ENCODE data around the gene PDE6H.

Gene PDE6H

GRCh38 chr12:14982991-14983390, 10.1 kb downstream of the PDE6H start:
- Histone ChIP-seq H4K12ac (ENCODE audit: low read depth, low read length) (no peak overlapping the region), H4K91ac (ENCODE audit: low read depth, low read length) (no peak overlapping the region), H3K9ac (ENCODE audit: low read length) (no peak overlapping the region), H3K23ac (ENCODE audit: low read length) (no peak overlapping the region), H2AFZ (ENCODE audit: insufficient read depth, low read length, poor library complexity) (no peak overlapping the region), H2BK120ac (ENCODE audit: insufficient read depth, low read length, poor library complexity) (no peak overlapping the region), H2AK5ac (ENCODE audit: low read length) (no peak overlapping the region), H3K14ac (ENCODE audit: low read length) (no peak overlapping the region), H4K8ac (ENCODE audit: low read depth, low read length) (no peak overlapping the region), H3K4me2 (ENCODE audit: low read length) (no peak overlapping the region), H3K27me3 (ENCODE audit: insufficient read depth, low read length) (no peaks in the 10 kb centered on the region), H3K79me2 (ENCODE audit: control insufficient read depth, insufficient read depth, low read length, poor library complexity) (no peaks in the 10 kb centered on the region), H3K18ac (ENCODE audit: low read length) (no peak overlapping the region), H3K4me1 (ENCODE audit: control insufficient read depth in 1 of 2, insufficient read depth in 2 of 2, low read length in 2 of 2) (no peaks in the 10 kb centered on the region), H2BK5ac (ENCODE audit: low read depth, low read length, poor library complexity) (no peak overlapping the region), H3K4ac (ENCODE audit: low read depth, low read length) (no peak overlapping the region), H3K27ac (ENCODE audit: low read depth, low read length) (no peak overlapping the region), H3K36me3 (ENCODE audit: control insufficient read depth in 1 of 2, insufficient read depth in 2 of 2, low read length in 2 of 2) (no peaks in the 10 kb centered on the region), H3K4me3 (ENCODE audit: low read depth, low read length) (no peak overlapping the region), H3K79me1 (ENCODE audit: low read length) (no peaks in the 10 kb centered on the region), H2BK12ac (ENCODE audit: low read length) (no peak overlapping the region), H3K9me3 (ENCODE audit: insufficient read depth, low read depth, low read length) (no peaks in the 10 kb centered on the region)
- peak in 1 of 2 donors; percentile 39 for DNase-seq
- no CpG with 5 or more reads among the region's 2 CpGs for WGBS (ENCODE audit: extremely low coverage, insufficient coverage, insufficient read length)

- Histone ChIP-seq H3K9me3 (ENCODE audit: insufficient read depth, low read depth, low read length) (no peaks in the 10 kb centered on the region), H2AK5ac (ENCODE audit: low read length) (no peak overlapping the region), H3K14ac (ENCODE audit: low read length) (no peak overlapping the region), H2AFZ (ENCODE audit: insufficient read depth, low read length, poor library complexity) (no peak overlapping the region), H3K27ac (ENCODE audit: low read depth, low read length) (no peak overlapping the region), H4K8ac (ENCODE audit: low read depth, low read length) (no peak overlapping the region), H3K4ac (ENCODE audit: low read depth, low read length) (no peak overlapping the region), H4K12ac (ENCODE audit: low read depth, low read length) (no peak overlapping the region), H3K79me1 (ENCODE audit: low read length) (no peaks in the 10 kb centered on the region), H4K91ac (ENCODE audit: low read depth, low read length) (no peak overlapping the region), H3K18ac (ENCODE audit: low read length) (no peak overlapping the region), H2BK5ac (ENCODE audit: low read depth, low read length, poor library complexity) (no peak overlapping the region), H3K9ac (ENCODE audit: low read length) (no peak overlapping the region), H3K4me3 (ENCODE audit: low read depth, low read length) (no peak overlapping the region), H3K4me2 (ENCODE audit: low read length) (no peak overlapping the region), H3K79me2 (ENCODE audit: control insufficient read depth, insufficient read depth, low read length, poor library complexity) (no peaks in the 10 kb centered on the region), H3K4me1 (ENCODE audit: control insufficient read depth in 1 of 2, insufficient read depth in 2 of 2, low read length in 2 of 2) (no peaks in the 10 kb centered on the region), H3K23ac (ENCODE audit: low read length) (no peak overlapping the region), H2BK120ac (ENCODE audit: insufficient read depth, low read length, poor library complexity) (no peak overlapping the region), H3K36me3 (ENCODE audit: control insufficient read depth in 1 of 2, insufficient read depth in 2 of 2, low read length in 2 of 2) (no peaks in the 10 kb centered on the region), H3K27me3 (ENCODE audit: insufficient read depth, low read length) (no peaks in the 10 kb centered on the region), H2BK12ac (ENCODE audit: low read length) (no peak overlapping the region)
- DNase-seq = no peak
- WGBS (ENCODE audit: extremely low coverage, insufficient coverage, insufficient read length) = no CpG with 5 or more reads among the region's 1 CpG
These were observed 11.2 kb downstream of the PDE6H start for GRCh38 chr12:14984036-14984435.

- no peak overlapping the region for H3K23ac ChIP-seq (ENCODE audit: low read length)
- no peak overlapping the region for H4K91ac ChIP-seq (ENCODE audit: low read depth, low read length)
- no peak overlapping the region for H2BK120ac ChIP-seq (ENCODE audit: insufficient read depth, low read length, poor library complexity)
- H2BK12ac ChIP-seq (ENCODE audit: low read length) = no peak overlapping the region
- H2BK5ac ChIP-seq (ENCODE audit: low read depth, low read length, poor library complexity) = no peak overlapping the region
- H2AK5ac ChIP-seq (ENCODE audit: low read length) = no peak overlapping the region
- no peak overlapping the region for H3K27ac ChIP-seq (ENCODE audit: low read depth, low read length)
- no peak overlapping the region for H2AFZ ChIP-seq (ENCODE audit: insufficient read depth, low read length, poor library complexity)
- no CpG with 5 or more reads among the region's 1 CpG for WGBS (ENCODE audit: extremely low coverage, insufficient coverage, insufficient read length)
- no peak overlapping the region for H3K4me3 ChIP-seq (ENCODE audit: low read depth, low read length)
- no peak overlapping the region for H3K14ac ChIP-seq (ENCODE audit: low read length)
- no peak overlapping the region for H4K8ac ChIP-seq (ENCODE audit: low read depth, low read length)
- no peak overlapping the region for H3K4me2 ChIP-seq (ENCODE audit: low read length)
- H3K4me1 ChIP-seq (ENCODE audit: control insufficient read depth in 1 of 2, insufficient read depth in 2 of 2, low read length in 2 of 2) = no peaks in the 10 kb centered on the region
- H3K9me3 ChIP-seq (ENCODE audit: insufficient read depth, low read depth, low read length) = no peaks in the 10 kb centered on the region
- H3K79me1 ChIP-seq (ENCODE audit: low read length) = no peaks in the 10 kb centered on the region
- no peak overlapping the region for H3K18ac ChIP-seq (ENCODE audit: low read length)
- no peaks in the 10 kb centered on the region for H3K27me3 ChIP-seq (ENCODE audit: insufficient read depth, low read length)
- H3K4ac ChIP-seq (ENCODE audit: low read depth, low read length) = no peak overlapping the region
- no peaks in the 10 kb centered on the region for H3K36me3 ChIP-seq (ENCODE audit: control insufficient read depth in 1 of 2, insufficient read depth in 2 of 2, low read length in 2 of 2)
- H3K79me2 ChIP-seq (ENCODE audit: control insufficient read depth, insufficient read depth, low read length, poor library complexity) = no peaks in the 10 kb centered on the region
- no peak overlapping the region for H4K12ac ChIP-seq (ENCODE audit: low read depth, low read length)
- no peak for DNase-seq
- no peak overlapping the region for H3K9ac ChIP-seq (ENCODE audit: low read length)
These were observed 12.0 kb downstream of the PDE6H start for GRCh38 chr12:14984766-14985285.

GRCh38 chr12:14986449-14986848, 13.6 kb downstream of the PDE6H start:
- no peak for DNase-seq
- no peak overlapping the region for H3K18ac ChIP-seq (ENCODE audit: low read length)
- no peaks in the 10 kb centered on the region for H3K4me1 ChIP-seq (ENCODE audit: control insufficient read depth in 1 of 2, insufficient read depth in 2 of 2, low read length in 2 of 2)
- H3K27ac ChIP-seq (ENCODE audit: low read depth, low read length) = no peak overlapping the region
- no peaks in the 10 kb centered on the region for H3K27me3 ChIP-seq (ENCODE audit: insufficient read depth, low read length)
- WGBS (ENCODE audit: extremely low coverage, insufficient coverage, insufficient read length) = no CpG with 5 or more reads among the region's 4 CpGs
- H3K36me3 ChIP-seq (ENCODE audit: control insufficient read depth in 1 of 2, insufficient read depth in 2 of 2, low read length in 2 of 2) = no peaks in the 10 kb centered on the region
- no peaks in the 10 kb centered on the region for H3K79me2 ChIP-seq (ENCODE audit: control insufficient read depth, insufficient read depth, low read length, poor library complexity)
- no peaks in the 10 kb centered on the region for H3K79me1 ChIP-seq (ENCODE audit: low read length)
- H2AFZ ChIP-seq (ENCODE audit: insufficient read depth, low read length, poor library complexity) = no peak overlapping the region
- no peak overlapping the region for H4K12ac ChIP-seq (ENCODE audit: low read depth, low read length)
- no peaks in the 10 kb centered on the region for H3K9me3 ChIP-seq (ENCODE audit: insufficient read depth, low read depth, low read length)
- H3K14ac ChIP-seq (ENCODE audit: low read length) = no peak overlapping the region
- H4K8ac ChIP-seq (ENCODE audit: low read depth, low read length) = no peak overlapping the region
- H2BK120ac ChIP-seq (ENCODE audit: insufficient read depth, low read length, poor library complexity) = no peak overlapping the region
- H3K4ac ChIP-seq (ENCODE audit: low read depth, low read length) = no peak overlapping the region
- no peak overlapping the region for H2BK5ac ChIP-seq (ENCODE audit: low read depth, low read length, poor library complexity)
- no peak overlapping the region for H3K4me2 ChIP-seq (ENCODE audit: low read length)
- no peak overlapping the region for H3K9ac ChIP-seq (ENCODE audit: low read length)
- no peak overlapping the region for H3K23ac ChIP-seq (ENCODE audit: low read length)
- H3K4me3 ChIP-seq (ENCODE audit: low read depth, low read length) = no peak overlapping the region
- no peak overlapping the region for H2BK12ac ChIP-seq (ENCODE audit: low read length)
- no peak overlapping the region for H4K91ac ChIP-seq (ENCODE audit: low read depth, low read length)
- no peak overlapping the region for H2AK5ac ChIP-seq (ENCODE audit: low read length)
